HEK293 (cell line): Measurements from ENCODE around the gene DAPK2.

ENCODE experiments used
- CTCF ChIA-PET: fragments of 350-600 bp; formaldehyde crosslinking; extraction: SDS; loops from one replicate; lab custom pipeline; 2021; ENCODE audit warnings: antibody characterized with exemption; lab: Yijun Ruan, JAX
- POLR2A ChIA-PET: fragments of 300-600 bp; formaldehyde crosslinking; extraction: SDS; loops from one replicate; lab custom pipeline; 2020; ENCODE audit warnings: antibody characterized with exemption, inconsistent platforms; lab: Yijun Ruan, JAX
- H3K27ac ChIP-seq: fragments of 200-500 bp; sonication (Bioruptor generic); 2 replicates; pipeline ENCODE4 v1.5.1; 2014; ENCODE audit warnings: low read depth, low read length, control low read depth, inconsistent platforms; ENCODE audit errors: extremely low read depth
- H3K36me3 ChIP-seq, 2 experiments: fragments of 200-500 bp in 1 of 2; sonication (Bioruptor generic) in 1 of 2; 1 replicate in 1 of 2; 2 replicates in 1 of 2; pipeline ENCODE4 v1.5.1; 2014 to 2017; ENCODE audit warnings: inconsistent platforms in 2 of 2, low read length in 2 of 2; ENCODE audit not compliant: control insufficient read depth in 2 of 2, insufficient read depth in 1 of 2
- H3K4me1 ChIP-seq: fragments of 200-500 bp; sonication (Bioruptor generic); 2 replicates; pipeline ENCODE4 v1.5.1; 2014; ENCODE audit warnings: mild to moderate bottlenecking, low read length, inconsistent platforms; ENCODE audit not compliant: control insufficient read depth, insufficient read depth
- H3K4me3 ChIP-seq: 2 replicates; pipeline ENCODE4 v1.5.1; 2011; ENCODE audit warnings: low read depth, mild to moderate bottlenecking, control low read depth, low read length, moderate library complexity
- H3K9me3 ChIP-seq: fragments of 200-500 bp; sonication (Bioruptor generic); 2 replicates; pipeline ENCODE4 v1.5.1; 2014; ENCODE audit warnings: low read depth, low read length, inconsistent platforms; ENCODE audit not compliant: control insufficient read depth, insufficient read depth
- BCL11A ChIP-seq: fragments of 450-650 bp; formaldehyde crosslinking; IDR thresholded peaks from 2 replicates; pipeline ENCODE4 v1.5.1; 2016; ENCODE audit warnings: low read depth, missing biosample characterization, missing genetic modification characterization
- FEZF1 ChIP-seq: fragments of 450-650 bp; formaldehyde crosslinking; IDR thresholded peaks from 2 replicates; pipeline ENCODE4 v1.5.1; 2016; ENCODE audit warnings: missing biosample characterization, missing genetic modification characterization
- GLIS1 ChIP-seq: fragments of 450-650 bp; formaldehyde crosslinking; IDR thresholded peaks from 2 replicates; pipeline ENCODE4 v1.5.1; 2016; ENCODE audit warnings: missing biosample characterization, missing genetic modification characterization
- SCRT2 ChIP-seq: fragments of 450-650 bp; formaldehyde crosslinking; IDR thresholded peaks from 2 replicates; pipeline ENCODE4 v1.5.1; 2016; ENCODE audit warnings: missing biosample characterization, missing genetic modification characterization
- ZBTB1 ChIP-seq: fragments of 450-650 bp; formaldehyde crosslinking; IDR thresholded peaks from 2 replicates; pipeline ENCODE4 v1.5.1; 2016; ENCODE audit warnings: missing biosample characterization, missing genetic modification characterization
- ZFP69B ChIP-seq: fragments of 450-650 bp; formaldehyde crosslinking; IDR thresholded peaks from 2 replicates; pipeline ENCODE4 v1.5.1; 2016; ENCODE audit warnings: missing biosample characterization, missing genetic modification characterization
- ZNF175 ChIP-seq: fragments of 450-650 bp; formaldehyde crosslinking; IDR thresholded peaks from 2 replicates; pipeline ENCODE4 v1.5.1; 2016; ENCODE audit warnings: missing biosample characterization, missing genetic modification characterization
- ZNF24 ChIP-seq: fragments of 450-650 bp; formaldehyde crosslinking; IDR thresholded peaks from 2 replicates; pipeline ENCODE4 v1.5.1; 2016; ENCODE audit warnings: missing biosample characterization, missing genetic modification characterization
- ZNF311 ChIP-seq: fragments of 450-650 bp; formaldehyde crosslinking; IDR thresholded peaks from 2 replicates; pipeline ENCODE4 v1.5.1; 2017; ENCODE audit warnings: missing biosample characterization, missing genetic modification characterization, borderline replicate concordance
- ZNF514 ChIP-seq: fragments of 450-650 bp; formaldehyde crosslinking; IDR thresholded peaks from 2 replicates; pipeline ENCODE4 v1.5.1; 2016; ENCODE audit warnings: missing biosample characterization, missing genetic modification characterization
- ZNF558 ChIP-seq: fragments of 450-650 bp; formaldehyde crosslinking; IDR thresholded peaks from 2 replicates; pipeline ENCODE4 v1.5.1; 2016; ENCODE audit warnings: missing biosample characterization, missing genetic modification characterization
- ZNF654 ChIP-seq: fragments of 450-650 bp; formaldehyde crosslinking; IDR thresholded peaks from 2 replicates; pipeline ENCODE4 v1.5.1; 2016; ENCODE audit warnings: low read depth, missing biosample characterization, missing genetic modification characterization
- ZNF776 ChIP-seq: fragments of 450-650 bp; formaldehyde crosslinking; IDR thresholded peaks from 2 replicates; pipeline ENCODE4 v1.5.0; 2017; ENCODE audit warnings: missing biosample characterization, missing genetic modification characterization, borderline replicate concordance
- ZNF843 ChIP-seq: fragments of 450-650 bp; formaldehyde crosslinking; IDR thresholded peaks from 2 replicates; pipeline ENCODE4 v1.5.1; 2016; ENCODE audit warnings: missing biosample characterization, missing genetic modification characterization
- TF ChIP-seq, protein P1 (sequence below): fragments of 450-650 bp; formaldehyde crosslinking; IDR thresholded peaks from 2 replicates; pipeline ENCODE4 v1.5.1; 2016; ENCODE audit warnings: missing biosample characterization, missing genetic modification characterization
- TF ChIP-seq, protein P2 (sequence below): fragments of 450-650 bp; formaldehyde crosslinking; IDR thresholded peaks from 2 replicates; pipeline ENCODE4 v1.5.0; 2017; ENCODE audit warnings: missing biosample characterization, missing genetic modification characterization, borderline replicate concordance
- TF ChIP-seq, protein P3 (sequence below): fragments of 450-650 bp; formaldehyde crosslinking; IDR thresholded peaks from 2 replicates; pipeline ENCODE4 v1.5.1; 2016; ENCODE audit warnings: missing biosample characterization, missing genetic modification characterization
- TF ChIP-seq, protein P4 (sequence below): fragments of 450-650 bp; formaldehyde crosslinking; IDR thresholded peaks from 2 replicates; pipeline ENCODE4 v1.5.1; 2017; ENCODE audit warnings: missing biosample characterization, missing genetic modification characterization
- TF ChIP-seq, protein P5 (sequence below): sonication (generic); formaldehyde crosslinking; IDR thresholded peaks from 2 replicates; pipeline ENCODE4 v1.8.1; 2022; ENCODE audit warnings: mild to moderate bottlenecking, moderate library complexity, missing genetic modification reagents

The DAPK2 gene

DNA sequence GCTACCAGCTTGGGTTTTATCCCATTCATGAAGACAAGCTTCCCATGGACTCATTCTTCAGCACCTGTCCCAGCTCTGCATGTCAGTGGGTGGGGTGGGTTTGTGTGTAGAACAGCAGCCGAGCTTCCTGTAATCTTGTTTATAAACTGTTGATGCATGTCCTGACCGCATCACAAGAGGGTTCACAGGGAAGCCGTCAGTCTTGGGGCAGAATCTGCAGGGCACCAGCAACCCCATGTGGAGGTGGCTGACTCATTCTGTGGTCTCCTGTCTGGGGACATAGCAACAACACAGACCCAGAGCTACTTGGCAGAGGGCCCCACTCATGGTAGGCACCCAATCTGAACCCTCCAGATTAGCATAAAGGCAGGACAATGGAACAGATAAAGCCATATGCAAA, 35.6 kb downstream of the DAPK2 start (continued):
- TF ChIP-seq, protein P1, sequence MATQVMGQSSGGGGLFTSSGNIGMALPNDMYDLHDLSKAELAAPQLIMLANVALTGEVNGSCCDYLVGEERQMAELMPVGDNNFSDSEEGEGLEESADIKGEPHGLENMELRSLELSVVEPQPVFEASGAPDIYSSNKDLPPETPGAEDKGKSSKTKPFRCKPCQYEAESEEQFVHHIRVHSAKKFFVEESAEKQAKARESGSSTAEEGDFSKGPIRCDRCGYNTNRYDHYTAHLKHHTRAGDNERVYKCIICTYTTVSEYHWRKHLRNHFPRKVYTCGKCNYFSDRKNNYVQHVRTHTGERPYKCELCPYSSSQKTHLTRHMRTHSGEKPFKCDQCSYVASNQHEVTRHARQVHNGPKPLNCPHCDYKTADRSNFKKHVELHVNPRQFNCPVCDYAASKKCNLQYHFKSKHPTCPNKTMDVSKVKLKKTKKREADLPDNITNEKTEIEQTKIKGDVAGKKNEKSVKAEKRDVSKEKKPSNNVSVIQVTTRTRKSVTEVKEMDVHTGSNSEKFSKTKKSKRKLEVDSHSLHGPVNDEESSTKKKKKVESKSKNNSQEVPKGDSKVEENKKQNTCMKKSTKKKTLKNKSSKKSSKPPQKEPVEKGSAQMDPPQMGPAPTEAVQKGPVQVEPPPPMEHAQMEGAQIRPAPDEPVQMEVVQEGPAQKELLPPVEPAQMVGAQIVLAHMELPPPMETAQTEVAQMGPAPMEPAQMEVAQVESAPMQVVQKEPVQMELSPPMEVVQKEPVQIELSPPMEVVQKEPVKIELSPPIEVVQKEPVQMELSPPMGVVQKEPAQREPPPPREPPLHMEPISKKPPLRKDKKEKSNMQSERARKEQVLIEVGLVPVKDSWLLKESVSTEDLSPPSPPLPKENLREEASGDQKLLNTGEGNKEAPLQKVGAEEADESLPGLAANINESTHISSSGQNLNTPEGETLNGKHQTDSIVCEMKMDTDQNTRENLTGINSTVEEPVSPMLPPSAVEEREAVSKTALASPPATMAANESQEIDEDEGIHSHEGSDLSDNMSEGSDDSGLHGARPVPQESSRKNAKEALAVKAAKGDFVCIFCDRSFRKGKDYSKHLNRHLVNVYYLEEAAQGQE: no peak
- TF ChIP-seq, protein P2, sequence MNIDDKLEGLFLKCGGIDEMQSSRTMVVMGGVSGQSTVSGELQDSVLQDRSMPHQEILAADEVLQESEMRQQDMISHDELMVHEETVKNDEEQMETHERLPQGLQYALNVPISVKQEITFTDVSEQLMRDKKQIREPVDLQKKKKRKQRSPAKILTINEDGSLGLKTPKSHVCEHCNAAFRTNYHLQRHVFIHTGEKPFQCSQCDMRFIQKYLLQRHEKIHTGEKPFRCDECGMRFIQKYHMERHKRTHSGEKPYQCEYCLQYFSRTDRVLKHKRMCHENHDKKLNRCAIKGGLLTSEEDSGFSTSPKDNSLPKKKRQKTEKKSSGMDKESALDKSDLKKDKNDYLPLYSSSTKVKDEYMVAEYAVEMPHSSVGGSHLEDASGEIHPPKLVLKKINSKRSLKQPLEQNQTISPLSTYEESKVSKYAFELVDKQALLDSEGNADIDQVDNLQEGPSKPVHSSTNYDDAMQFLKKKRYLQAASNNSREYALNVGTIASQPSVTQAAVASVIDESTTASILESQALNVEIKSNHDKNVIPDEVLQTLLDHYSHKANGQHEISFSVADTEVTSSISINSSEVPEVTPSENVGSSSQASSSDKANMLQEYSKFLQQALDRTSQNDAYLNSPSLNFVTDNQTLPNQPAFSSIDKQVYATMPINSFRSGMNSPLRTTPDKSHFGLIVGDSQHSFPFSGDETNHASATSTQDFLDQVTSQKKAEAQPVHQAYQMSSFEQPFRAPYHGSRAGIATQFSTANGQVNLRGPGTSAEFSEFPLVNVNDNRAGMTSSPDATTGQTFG: no peak
- TF ChIP-seq ZNF558 (no peak), SCRT2 (tag by site-specific recombination) (peak; percentile 81), ZNF654 (tag by site-specific recombination) (no peak), ZNF776 (tag by site-specific recombination) (no peak), ZBTB1 (tag by site-specific recombination) (no peak), ZNF514 (tag by site-specific recombination) (no peak), ZFP69B (tag by site-specific recombination) (peak; percentile 71; the same call in 1 of the 2 replicates), ZNF175 (tag by site-specific recombination) (no peak)
- TF ChIP-seq, protein P3, sequence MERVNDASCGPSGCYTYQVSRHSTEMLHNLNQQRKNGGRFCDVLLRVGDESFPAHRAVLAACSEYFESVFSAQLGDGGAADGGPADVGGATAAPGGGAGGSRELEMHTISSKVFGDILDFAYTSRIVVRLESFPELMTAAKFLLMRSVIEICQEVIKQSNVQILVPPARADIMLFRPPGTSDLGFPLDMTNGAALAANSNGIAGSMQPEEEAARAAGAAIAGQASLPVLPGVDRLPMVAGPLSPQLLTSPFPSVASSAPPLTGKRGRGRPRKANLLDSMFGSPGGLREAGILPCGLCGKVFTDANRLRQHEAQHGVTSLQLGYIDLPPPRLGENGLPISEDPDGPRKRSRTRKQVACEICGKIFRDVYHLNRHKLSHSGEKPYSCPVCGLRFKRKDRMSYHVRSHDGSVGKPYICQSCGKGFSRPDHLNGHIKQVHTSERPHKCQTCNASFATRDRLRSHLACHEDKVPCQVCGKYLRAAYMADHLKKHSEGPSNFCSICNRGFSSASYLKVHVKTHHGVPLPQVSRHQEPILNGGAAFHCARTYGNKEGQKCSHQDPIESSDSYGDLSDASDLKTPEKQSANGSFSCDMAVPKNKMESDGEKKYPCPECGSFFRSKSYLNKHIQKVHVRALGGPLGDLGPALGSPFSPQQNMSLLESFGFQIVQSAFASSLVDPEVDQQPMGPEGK: no peak
- TF ChIP-seq, protein P4, sequence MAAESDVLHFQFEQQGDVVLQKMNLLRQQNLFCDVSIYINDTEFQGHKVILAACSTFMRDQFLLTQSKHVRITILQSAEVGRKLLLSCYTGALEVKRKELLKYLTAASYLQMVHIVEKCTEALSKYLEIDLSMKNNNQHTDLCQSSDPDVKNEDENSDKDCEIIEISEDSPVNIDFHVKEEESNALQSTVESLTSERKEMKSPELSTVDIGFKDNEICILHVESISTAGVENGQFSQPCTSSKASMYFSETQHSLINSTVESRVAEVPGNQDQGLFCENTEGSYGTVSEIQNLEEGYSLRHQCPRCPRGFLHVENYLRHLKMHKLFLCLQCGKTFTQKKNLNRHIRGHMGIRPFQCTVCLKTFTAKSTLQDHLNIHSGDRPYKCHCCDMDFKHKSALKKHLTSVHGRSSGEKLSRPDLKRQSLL: no peak

DNA sequence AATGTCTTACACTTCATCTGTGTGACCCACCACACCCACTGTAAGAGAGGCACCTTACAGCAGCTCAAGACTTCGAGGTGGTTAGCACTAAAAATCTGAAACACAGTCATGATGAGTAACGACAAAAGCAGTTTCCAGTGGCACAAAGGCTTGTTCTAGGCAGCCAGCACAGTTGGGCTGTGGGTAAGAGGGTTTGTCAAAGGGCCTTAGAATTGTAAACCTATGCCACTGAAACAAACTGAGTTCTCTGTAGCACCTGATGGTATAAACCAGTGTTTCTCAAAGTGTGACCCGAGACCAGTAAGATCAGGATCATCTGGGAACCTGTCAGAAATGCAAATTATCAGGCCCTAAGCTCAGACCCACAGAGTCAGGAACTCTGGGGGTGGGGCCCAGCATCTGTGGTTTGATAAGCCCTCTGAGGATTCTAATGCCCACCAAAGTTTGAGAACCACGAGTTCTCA, 36.5 kb downstream of the DAPK2 start:
- Histone ChIP-seq H3K27ac (no peak overlapping the region), H3K4me3 (no peak overlapping the region), H3K9me3 (no peaks in the 10 kb centered on the region), H3K4me1 (peaks cover 5% of the 10 kb centered on the region; the same call in 1 of the 2 replicates), H3K36me3 (no peaks in the 10 kb centered on the region)
- TF ChIP-seq, protein P5, sequence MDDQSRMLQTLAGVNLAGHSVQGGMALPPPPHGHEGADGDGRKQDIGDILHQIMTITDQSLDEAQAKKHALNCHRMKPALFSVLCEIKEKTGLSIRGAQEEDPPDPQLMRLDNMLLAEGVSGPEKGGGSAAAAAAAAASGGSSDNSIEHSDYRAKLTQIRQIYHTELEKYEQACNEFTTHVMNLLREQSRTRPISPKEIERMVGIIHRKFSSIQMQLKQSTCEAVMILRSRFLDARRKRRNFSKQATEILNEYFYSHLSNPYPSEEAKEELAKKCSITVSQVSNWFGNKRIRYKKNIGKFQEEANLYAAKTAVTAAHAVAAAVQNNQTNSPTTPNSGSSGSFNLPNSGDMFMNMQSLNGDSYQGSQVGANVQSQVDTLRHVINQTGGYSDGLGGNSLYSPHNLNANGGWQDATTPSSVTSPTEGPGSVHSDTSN (CRISPR knock-in tag): no peak
- TF ChIP-seq FEZF1 (tag by site-specific recombination) (no peak), ZNF24 (tag by site-specific recombination) (no peak), BCL11A (no peak), ZNF311 (tag by site-specific recombination) (no peak), GLIS1 (tag by site-specific recombination) (no peak), ZNF843 (tag by site-specific recombination) (no peak)
- POLR2A ChIA-PET: no interaction called here
- CTCF ChIA-PET: interaction anchor here (0.8 kb wide), 1 partner anchor 64 kb away, joined by 3 read pairs; no protein-coding TSS in a partner anchor
